ACC112 (cell line): Measurements from ENCODE around the gene MMP19.
A peak's percentile ranks its signal among the peaks of the same experiment; 100 is the strongest.

Experiments used
- H2AFZ ChIP-seq: fragments of 200-600 bp; sonication (generic); one replicate; pipeline ENCODE4 v1.6.0; 2017; ENCODE audit warnings: antibody characterized with exemption, low read length; ENCODE audit not compliant: unreplicated experiment
- H3K27ac ChIP-seq: fragments of 200-600 bp; sonication (generic); 2 replicates; pipeline ENCODE4 v1.5.1; 2014; ENCODE audit warnings: low read depth, mild to moderate bottlenecking, antibody characterized with exemption, low read length, moderate library complexity
- H3K27me3 ChIP-seq: fragments of 200-600 bp; sonication (generic); 2 replicates; pipeline ENCODE4 v1.6.1; 2014; ENCODE audit warnings: mild to moderate bottlenecking, antibody characterized with exemption, low read length, moderate library complexity, mixed read lengths; ENCODE audit not compliant: insufficient read depth
- H3K36me3 ChIP-seq: fragments of 200-600 bp; sonication (generic); 2 replicates; pipeline ENCODE4 v1.6.1; 2016; ENCODE audit warnings: mild to moderate bottlenecking, antibody characterized with exemption, low read length, moderate library complexity, mixed read lengths; ENCODE audit not compliant: insufficient read depth
- H3K4me1 ChIP-seq: fragments of 200-600 bp; sonication (generic); one replicate; pipeline ENCODE4 v1.6.1; 2016; ENCODE audit warnings: low read length, mixed read lengths; ENCODE audit not compliant: insufficient read depth, unreplicated experiment, control insufficient read depth
- H3K4me3 ChIP-seq: fragments of 200-600 bp; sonication (generic); 2 replicates; pipeline ENCODE4 v1.5.1; 2014; ENCODE audit warnings: mild to moderate bottlenecking, low read depth, low read length
- H3K79me2 ChIP-seq: fragments of 200-600 bp; sonication (generic); one replicate; pipeline ENCODE4 v1.6.0; 2016; ENCODE audit warnings: low read length; ENCODE audit not compliant: control insufficient read depth, unreplicated experiment, insufficient read depth

Gene MMP19

DNA sequence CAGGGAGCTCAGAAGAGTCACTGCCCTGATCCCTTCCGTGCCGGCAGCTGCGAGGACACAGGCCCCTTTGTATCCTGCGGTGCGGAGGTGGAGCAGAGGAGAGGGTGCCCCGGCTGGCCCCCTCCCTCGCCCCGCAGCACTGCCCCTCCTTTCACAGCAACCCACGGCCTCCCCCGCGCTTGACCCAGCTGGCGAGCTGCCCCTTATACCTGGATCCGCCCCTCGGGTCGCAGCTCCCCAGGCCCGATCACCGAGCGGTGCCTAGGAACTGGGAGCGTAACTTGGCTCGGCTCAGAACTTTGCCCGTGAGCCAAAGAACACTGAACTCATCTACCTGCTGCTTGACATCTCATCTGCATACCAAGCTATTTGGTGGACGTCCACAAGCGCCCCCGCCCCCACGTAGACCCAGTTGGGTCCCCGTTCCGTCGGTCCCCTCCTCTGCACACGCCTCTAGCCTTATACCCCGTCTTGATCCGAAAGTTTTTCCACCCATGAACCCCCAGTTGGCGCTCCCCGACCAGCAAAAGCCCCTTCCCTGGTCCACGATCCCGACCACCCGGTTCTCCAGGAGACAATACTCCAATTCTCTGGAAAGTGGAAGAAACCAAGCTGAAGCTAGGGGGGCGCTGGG lies 12.7 kb downstream of the MMP19 start:
- Histone ChIP-seq H3K27me3 (no peaks in the 10 kb centered on the region), H3K79me2 (peaks cover 40% of the 10 kb centered on the region), H3K27ac (peak overlapping the region; percentile 78), H3K4me3 (peak overlapping the region; percentile 93), H2AFZ (peak overlapping the region; percentile 26), H3K36me3 (0 out of 2 replicates have a peak, but pooled peaks cover 6% of the 10 kb centered on the region), H3K4me1 (peaks cover 24% of the 10 kb centered on the region)

- H3K36me3 ChIP-seq = 0 out of 2 replicates have a peak, but pooled peaks cover 6% of the 10 kb centered on the region
- peaks cover 32% of the 10 kb centered on the region for H3K4me1 ChIP-seq
- peak overlapping the region; percentile 93 for H3K4me3 ChIP-seq
- H3K27ac ChIP-seq = peak overlapping the region; percentile 55
- peaks cover 40% of the 10 kb centered on the region for H3K79me2 ChIP-seq
- H3K27me3 ChIP-seq = no peaks in the 10 kb centered on the region
- H2AFZ ChIP-seq = no peak overlapping the region
These were observed 14.4 kb downstream of the MMP19 start for GRCh38 chr12:55828357-55828756.

DNA sequence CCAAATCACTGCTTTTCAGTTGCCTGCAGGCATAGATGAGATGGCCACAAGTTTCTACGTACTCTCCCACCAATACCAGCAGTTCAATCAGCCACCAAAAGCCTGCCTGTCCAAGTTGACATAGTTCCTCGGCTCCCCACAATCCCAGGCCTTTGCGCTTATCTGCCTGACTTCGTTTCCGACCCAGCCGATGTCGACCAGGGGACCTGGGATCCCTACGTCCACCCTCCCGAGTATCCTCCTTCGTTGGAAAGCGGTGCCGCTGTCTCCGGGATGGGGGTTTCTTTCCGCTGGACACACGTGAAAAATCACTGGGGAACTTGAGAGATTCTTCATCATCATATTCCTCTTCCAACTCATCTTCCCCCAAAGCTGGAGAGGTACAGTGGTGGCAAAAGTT lies 14.9 kb downstream of the MMP19 start:
- H3K36me3 ChIP-seq = peaks cover 6% of the 10 kb centered on the region; the same call in 1 of the 2 replicates
- peaks cover 32% of the 10 kb centered on the region for H3K4me1 ChIP-seq
- peak overlapping the region; percentile 93 for H3K4me3 ChIP-seq
- H2AFZ ChIP-seq = no peak overlapping the region
- H3K27me3 ChIP-seq = no peaks in the 10 kb centered on the region
- H3K27ac ChIP-seq = no peak overlapping the region
- H3K79me2 ChIP-seq = peaks cover 37% of the 10 kb centered on the region

DNA sequence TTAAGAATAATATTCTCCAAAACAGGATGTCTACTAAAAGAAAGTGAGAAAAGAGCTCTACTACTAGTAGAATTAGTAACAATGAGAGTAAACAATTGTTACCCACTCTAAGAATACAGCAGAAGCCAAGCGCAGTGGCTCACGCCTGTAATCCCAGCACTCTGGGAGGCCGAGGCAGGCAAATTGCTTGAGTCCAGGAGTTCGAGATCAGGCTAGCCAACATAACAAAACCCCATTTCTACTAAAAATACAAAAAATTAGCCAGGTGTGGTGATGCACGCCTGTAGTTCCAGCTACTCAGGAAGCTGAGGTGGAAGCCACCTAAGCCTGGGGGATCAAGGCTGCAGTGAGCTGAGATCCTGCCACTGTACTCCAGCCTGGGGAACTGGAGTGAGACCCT lies 18.0 kb downstream of the MMP19 start:
- peaks cover 11% of the 10 kb centered on the region for H3K36me3 ChIP-seq
- H3K27ac ChIP-seq = 0 out of 2 replicates have a peak overlapping the region, but pooled peaks have one; percentile 29
- peaks cover 24% of the 10 kb centered on the region for H3K4me1 ChIP-seq
- no peaks in the 10 kb centered on the region for H3K27me3 ChIP-seq
- H3K4me3 ChIP-seq = no peak overlapping the region
- peaks cover 30% of the 10 kb centered on the region for H3K79me2 ChIP-seq
- no peak overlapping the region for H2AFZ ChIP-seq

GRCh38 chr12:55823419-55823818 lies 19.3 kb downstream of the MMP19 start:
- Histone ChIP-seq H2AFZ (no peak overlapping the region), H3K4me1 (peaks cover 34% of the 10 kb centered on the region), H3K27ac (no peak overlapping the region), H3K79me2 (peaks cover 37% of the 10 kb centered on the region), H3K27me3 (no peaks in the 10 kb centered on the region), H3K36me3 (peaks cover 17% of the 10 kb centered on the region), H3K4me3 (no peak overlapping the region)

- H3K27me3 ChIP-seq = no peaks in the 10 kb centered on the region
- H3K27ac ChIP-seq = no peak overlapping the region
- H3K79me2 ChIP-seq = peaks cover 32% of the 10 kb centered on the region
- peaks cover 13% of the 10 kb centered on the region for H3K36me3 ChIP-seq
- H3K4me3 ChIP-seq = no peak overlapping the region
- H2AFZ ChIP-seq = no peak overlapping the region
- peaks cover 22% of the 10 kb centered on the region for H3K4me1 ChIP-seq
These were observed 20.5 kb downstream of the MMP19 start for GRCh38 chr12:55822228-55822627.

- no peak overlapping the region for H2AFZ ChIP-seq
- H3K79me2 ChIP-seq = peaks cover 36% of the 10 kb centered on the region
- H3K4me3 ChIP-seq = no peak overlapping the region
- H3K4me1 ChIP-seq = peaks cover 27% of the 10 kb centered on the region
- no peak overlapping the region for H3K27ac ChIP-seq
- peaks cover 12% of the 10 kb centered on the region for H3K36me3 ChIP-seq
- H3K27me3 ChIP-seq = no peaks in the 10 kb centered on the region
These were observed 22.1 kb downstream of the MMP19 start for GRCh38 chr12:55820679-55821078.

DNA sequence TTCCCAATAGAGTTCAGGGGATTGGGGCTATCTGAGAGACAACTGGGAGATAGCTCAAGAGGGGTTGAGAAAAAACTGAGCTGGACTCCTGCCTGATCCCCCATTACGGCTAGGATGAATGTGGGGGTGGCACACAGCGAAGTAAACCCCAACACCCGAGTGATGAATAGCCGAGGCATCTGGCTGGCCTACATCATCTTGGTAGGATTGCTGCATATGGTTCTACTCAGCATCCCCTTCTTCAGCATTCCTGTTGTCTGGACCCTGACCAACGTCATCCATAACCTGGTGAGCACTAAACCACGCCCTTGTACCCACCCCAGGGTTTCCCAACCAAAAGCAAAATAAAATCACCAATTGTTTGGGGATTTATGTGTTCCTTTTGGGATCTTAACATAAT lies 23.9 kb downstream of the MMP19 start:
- Histone ChIP-seq H3K27me3 (no peaks in the 10 kb centered on the region), H2AFZ (no peak overlapping the region), H3K4me3 (peak overlapping the region; percentile 91), H3K4me1 (peaks cover 31% of the 10 kb centered on the region), H3K27ac (peak overlapping the region; percentile 48), H3K79me2 (peaks cover 53% of the 10 kb centered on the region), H3K36me3 (peaks cover 12% of the 10 kb centered on the region)

DNA sequence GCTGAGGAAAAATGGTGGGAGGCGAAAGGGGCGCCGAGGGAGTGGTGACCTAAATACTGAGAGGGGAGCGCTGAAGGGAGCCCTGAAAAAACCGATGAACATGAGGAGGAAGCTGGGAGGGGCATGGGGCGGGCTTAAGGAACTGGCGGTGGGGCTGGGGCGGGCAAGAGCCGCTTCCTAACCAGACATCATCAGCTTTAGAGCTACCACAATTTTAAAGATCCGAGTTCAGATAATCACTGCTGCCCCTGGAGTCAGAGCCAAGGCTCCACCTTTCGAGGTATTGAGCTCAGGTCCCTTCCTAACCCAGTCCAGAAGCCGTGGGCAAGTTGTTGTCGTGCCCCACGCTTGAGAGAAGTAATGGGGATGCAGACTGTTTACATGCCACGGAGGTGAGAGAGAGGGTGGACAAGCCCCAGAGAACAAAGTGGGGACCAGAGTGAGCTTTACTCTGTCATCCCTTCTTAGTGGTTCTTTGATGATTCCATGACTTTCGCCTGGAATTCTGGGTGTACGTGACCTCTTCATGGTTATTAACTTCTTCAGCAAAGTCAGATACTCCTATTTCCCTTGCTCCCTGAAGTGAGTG lies 24.5 kb downstream of the MMP19 start:
- peaks cover 12% of the 10 kb centered on the region for H3K36me3 ChIP-seq
- peak overlapping the region; percentile 91 for H3K4me3 ChIP-seq
- no peaks in the 10 kb centered on the region for H3K27me3 ChIP-seq
- H3K27ac ChIP-seq = peak overlapping the region; percentile 48
- peaks cover 59% of the 10 kb centered on the region for H3K79me2 ChIP-seq
- peak overlapping the region; percentile 8 for H2AFZ ChIP-seq
- peaks cover 31% of the 10 kb centered on the region for H3K4me1 ChIP-seq

GRCh38 chr12:55817345-55818139 lies 25.2 kb downstream of the MMP19 start, which contains the start of the genes ORMDL2 and SARNP:
TSS of gene ORMDL2 (plus strand) at chr12:55818041. CDS start at chr12:55819000, 959 bp downstream.
TSS of gene SARNP (minus strand) at chr12:55817724. CDS start at chr12:55817701, 23 bp downstream.
- Histone ChIP-seq H3K4me1 (peaks cover 31% of the 10 kb centered on the region), H3K79me2 (peaks cover 66% of the 10 kb centered on the region), H3K27me3 (no peaks in the 10 kb centered on the region), H2AFZ (peak within 1 kb of the TSS; percentile 56), H3K27ac (peak within 1 kb of the TSS; percentile 69), H3K36me3 (peaks cover 14% of the 10 kb centered on the region), H3K4me3 (peak within 1 kb of the TSS; percentile 91)
